ENCODE results near the gene ELAC2. TPM values are rescaled to one million over a fixed set of nuclear protein-coding genes. Genes with fewer than 3 reads are reported as not detected.

The ELAC2 gene
- total RNA-seq, 1 experiment from 2014 or later: 67.4 TPM

DNA sequence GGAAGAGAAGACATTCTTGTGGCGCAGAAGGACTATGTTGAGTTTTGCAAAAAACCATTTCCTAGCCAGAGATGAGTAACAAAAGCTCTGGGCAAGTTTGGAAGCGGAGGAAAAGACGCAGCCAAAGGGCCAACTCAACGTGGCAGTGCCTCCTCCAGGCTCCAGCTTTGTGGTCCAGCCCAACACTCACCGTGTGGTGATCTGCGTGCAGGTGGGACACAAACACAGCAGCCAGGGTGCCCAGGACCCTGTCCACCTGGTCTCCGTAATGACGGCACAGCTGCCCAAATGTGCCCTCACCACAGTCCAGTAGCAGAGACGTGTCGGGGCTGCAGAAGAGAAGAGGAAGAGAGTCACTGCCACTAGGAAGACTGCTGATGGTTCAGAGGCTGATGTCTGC is 21.5 kb downstream of the ELAC2 start:
- DNase-seq (ENCODE audit: unreplicated experiment): no peak
- no peaks in the 10 kb centered on the region for H3K27me3 Mint-ChIP-seq (ENCODE audit: insufficient read depth, unreplicated experiment)
- no peak overlapping the region for H3K4me3 Mint-ChIP-seq (ENCODE audit: unreplicated experiment)
- TF ChIP-seq, protein P1, sequence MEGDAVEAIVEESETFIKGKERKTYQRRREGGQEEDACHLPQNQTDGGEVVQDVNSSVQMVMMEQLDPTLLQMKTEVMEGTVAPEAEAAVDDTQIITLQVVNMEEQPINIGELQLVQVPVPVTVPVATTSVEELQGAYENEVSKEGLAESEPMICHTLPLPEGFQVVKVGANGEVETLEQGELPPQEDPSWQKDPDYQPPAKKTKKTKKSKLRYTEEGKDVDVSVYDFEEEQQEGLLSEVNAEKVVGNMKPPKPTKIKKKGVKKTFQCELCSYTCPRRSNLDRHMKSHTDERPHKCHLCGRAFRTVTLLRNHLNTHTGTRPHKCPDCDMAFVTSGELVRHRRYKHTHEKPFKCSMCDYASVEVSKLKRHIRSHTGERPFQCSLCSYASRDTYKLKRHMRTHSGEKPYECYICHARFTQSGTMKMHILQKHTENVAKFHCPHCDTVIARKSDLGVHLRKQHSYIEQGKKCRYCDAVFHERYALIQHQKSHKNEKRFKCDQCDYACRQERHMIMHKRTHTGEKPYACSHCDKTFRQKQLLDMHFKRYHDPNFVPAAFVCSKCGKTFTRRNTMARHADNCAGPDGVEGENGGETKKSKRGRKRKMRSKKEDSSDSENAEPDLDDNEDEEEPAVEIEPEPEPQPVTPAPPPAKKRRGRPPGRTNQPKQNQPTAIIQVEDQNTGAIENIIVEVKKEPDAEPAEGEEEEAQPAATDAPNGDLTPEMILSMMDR (IDR thresholded peaks at IDR 0.05; ENCODE audit: unreplicated experiment): no peak
- H3K27ac Mint-ChIP-seq (ENCODE audit: low read depth, unreplicated experiment): no peak overlapping the region
- ChIA-PET CTCF (interaction anchor here (1.2 kb wide), 1 partner anchor 9 kb away, joined by 3 read pairs; no protein-coding TSS in a partner anchor), POLR2A (no interaction called here)
- H3K36me3 Mint-ChIP-seq (ENCODE audit: insufficient read depth, unreplicated experiment): peaks cover 85% of the 10 kb centered on the region
- BruUV-seq (replicated peaks): no TSS peak
- H3K4me1 Mint-ChIP-seq (ENCODE audit: insufficient read depth, unreplicated experiment): no peaks in the 10 kb centered on the region
- H3K9me3 Mint-ChIP-seq (ENCODE audit: unreplicated experiment): no peaks in the 10 kb centered on the region
- intact Hi-C loops (cut with micrococcal nuclease): no loop called here

GRCh38 chr17:12995896-12996295 is 21.9 kb downstream of the ELAC2 start:
- DNase-seq (ENCODE audit: unreplicated experiment): no peak
- POLR2A ChIA-PET: no interaction called here
- no peaks in the 10 kb centered on the region for H3K9me3 Mint-ChIP-seq (ENCODE audit: unreplicated experiment)
- H3K27me3 Mint-ChIP-seq (ENCODE audit: insufficient read depth, unreplicated experiment): no peaks in the 10 kb centered on the region
- TF ChIP-seq, protein P1 (IDR thresholded peaks at IDR 0.05; ENCODE audit: unreplicated experiment): no peak
- H3K4me1 Mint-ChIP-seq (ENCODE audit: insufficient read depth, unreplicated experiment): no peaks in the 10 kb centered on the region
- CTCF ChIA-PET: no interaction called here
- no peak overlapping the region for H3K4me3 Mint-ChIP-seq (ENCODE audit: unreplicated experiment)
- H3K27ac Mint-ChIP-seq (ENCODE audit: low read depth, unreplicated experiment): no peak overlapping the region
- intact Hi-C loops (cut with micrococcal nuclease): no loop called here
- peaks cover 88% of the 10 kb centered on the region for H3K36me3 Mint-ChIP-seq (ENCODE audit: insufficient read depth, unreplicated experiment)
- no TSS peak for BruUV-seq (replicated peaks)

DNA sequence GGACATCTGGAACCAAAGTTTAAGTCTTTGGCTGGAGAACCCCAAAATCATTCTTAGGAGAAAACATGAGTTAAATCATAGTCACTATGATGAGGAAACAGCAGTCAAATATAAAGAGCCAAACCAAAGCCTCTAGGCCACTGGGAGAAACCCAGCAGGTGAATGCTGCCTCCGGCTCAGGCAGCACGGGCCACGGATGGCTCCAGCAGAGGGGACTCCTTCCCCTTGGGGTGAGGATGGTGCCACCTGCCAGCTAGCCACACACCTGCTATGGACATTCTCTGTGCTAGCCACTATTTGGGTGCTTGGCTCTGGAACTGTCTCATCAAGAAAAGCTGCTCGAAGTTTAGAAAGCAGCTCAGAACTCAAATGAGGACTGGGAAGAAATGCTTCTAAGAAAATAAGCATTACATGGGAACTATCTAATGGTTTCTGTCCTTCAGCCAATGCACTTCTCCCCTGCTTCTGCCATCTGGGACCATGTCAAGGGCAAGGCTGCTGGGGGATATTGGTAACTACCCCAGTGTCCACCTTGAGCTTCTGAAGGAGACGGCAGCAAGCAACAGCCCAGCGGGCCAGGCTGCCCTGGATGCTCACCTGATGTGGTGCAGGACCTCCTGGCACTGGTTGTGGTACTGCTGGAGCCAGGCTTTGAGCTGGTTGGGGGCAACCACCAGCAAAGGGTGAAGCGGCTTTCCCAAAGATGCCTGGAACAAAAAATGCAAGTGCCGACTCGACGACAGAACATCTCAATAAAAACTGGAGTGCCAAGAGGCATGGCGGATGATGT is 22.5 kb downstream of the ELAC2 start:
- Mint-ChIP-seq H3K27me3 (ENCODE audit: insufficient read depth, unreplicated experiment) (no peaks in the 10 kb centered on the region), H3K4me3 (ENCODE audit: unreplicated experiment) (no peak overlapping the region), H3K4me1 (ENCODE audit: insufficient read depth, unreplicated experiment) (no peaks in the 10 kb centered on the region), H3K36me3 (ENCODE audit: insufficient read depth, unreplicated experiment) (peaks cover 86% of the 10 kb centered on the region), H3K9me3 (ENCODE audit: unreplicated experiment) (no peaks in the 10 kb centered on the region), H3K27ac (ENCODE audit: low read depth, unreplicated experiment) (no peak overlapping the region)
- intact Hi-C loops (cut with micrococcal nuclease): no loop called here
- POLR2A ChIA-PET: no interaction called here
- TF ChIP-seq, protein P1 (IDR thresholded peaks at IDR 0.05; ENCODE audit: unreplicated experiment): no peak
- no TSS peak for BruUV-seq (replicated peaks)
- CTCF ChIA-PET: interaction anchor here (0.6 to 1.2 kb wide), 2 partner anchors 10 to 23 kb away, joined by 3 read pairs; no protein-coding TSS in a partner anchor
- DNase-seq (ENCODE audit: unreplicated experiment): no peak

DNA sequence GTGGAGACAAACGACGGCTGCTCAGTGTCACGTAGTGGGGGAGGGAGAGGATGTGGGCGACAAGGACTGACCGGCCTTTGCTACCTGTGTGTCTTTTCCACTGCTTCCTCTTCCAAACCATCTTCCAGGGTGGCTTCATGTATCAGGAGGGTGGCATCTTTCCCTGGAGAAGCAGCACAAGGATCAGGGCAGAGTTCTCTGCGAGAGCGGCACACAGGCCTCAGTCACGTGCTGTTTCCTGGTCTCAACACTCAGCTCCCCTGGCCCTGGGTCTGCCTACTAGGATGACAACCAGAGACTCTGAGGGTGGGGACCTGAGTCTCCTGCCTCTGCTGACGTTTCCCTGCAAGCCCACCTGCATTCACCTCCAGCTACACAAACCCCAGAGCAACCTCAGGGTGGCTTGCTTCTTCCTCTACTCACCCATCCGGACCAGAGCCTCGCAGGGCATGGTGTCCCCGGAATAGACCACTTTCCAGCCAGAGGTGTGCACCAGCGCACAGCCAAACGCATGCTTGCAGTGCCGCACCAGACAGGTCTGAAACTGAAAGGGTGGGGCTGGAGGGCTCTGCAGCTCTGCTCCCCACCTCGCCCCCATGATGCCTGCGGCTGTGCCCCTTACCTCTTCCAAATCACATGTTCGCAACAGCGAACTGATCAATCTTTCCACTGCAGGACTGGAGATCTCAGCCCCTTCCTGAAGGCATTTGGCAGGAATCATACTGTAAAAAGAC is 23.3 kb downstream of the ELAC2 start:
- Mint-ChIP-seq H3K4me1 (ENCODE audit: insufficient read depth, unreplicated experiment) (no peaks in the 10 kb centered on the region), H3K9me3 (ENCODE audit: unreplicated experiment) (no peaks in the 10 kb centered on the region), H3K36me3 (ENCODE audit: insufficient read depth, unreplicated experiment) (peaks cover 81% of the 10 kb centered on the region), H3K27me3 (ENCODE audit: insufficient read depth, unreplicated experiment) (no peaks in the 10 kb centered on the region), H3K27ac (ENCODE audit: low read depth, unreplicated experiment) (no peak overlapping the region), H3K4me3 (ENCODE audit: unreplicated experiment) (no peak overlapping the region)
- intact Hi-C loops (cut with micrococcal nuclease): no loop called here
- TF ChIP-seq, protein P1 (IDR thresholded peaks at IDR 0.05; ENCODE audit: unreplicated experiment): no peak
- CTCF ChIA-PET: interaction anchor here (1.2 kb wide), 1 partner anchor 11 kb away, joined by 3 read pairs; no protein-coding TSS in a partner anchor
- POLR2A ChIA-PET: no interaction called here
- DNase-seq (ENCODE audit: unreplicated experiment): no peak
- no TSS peak for BruUV-seq (replicated peaks)
